Measurements from ENCODE around the gene EHD1.

- TF ChIP-seq CTCF (conservative IDR thresholded peaks at IDR 0.05; ENCODE audit: low read length) (no peak), EZH2phosphoT487 (IDR thresholded peaks at IDR 0.05; ENCODE audit: borderline replicate concordance) (no peak)
These were observed 34.6 kb downstream of the EHD1 start for GRCh38 chr11:64843686-64844329.
